ENCODE data around the gene HRCT1.

Gene HRCT1

DNA sequence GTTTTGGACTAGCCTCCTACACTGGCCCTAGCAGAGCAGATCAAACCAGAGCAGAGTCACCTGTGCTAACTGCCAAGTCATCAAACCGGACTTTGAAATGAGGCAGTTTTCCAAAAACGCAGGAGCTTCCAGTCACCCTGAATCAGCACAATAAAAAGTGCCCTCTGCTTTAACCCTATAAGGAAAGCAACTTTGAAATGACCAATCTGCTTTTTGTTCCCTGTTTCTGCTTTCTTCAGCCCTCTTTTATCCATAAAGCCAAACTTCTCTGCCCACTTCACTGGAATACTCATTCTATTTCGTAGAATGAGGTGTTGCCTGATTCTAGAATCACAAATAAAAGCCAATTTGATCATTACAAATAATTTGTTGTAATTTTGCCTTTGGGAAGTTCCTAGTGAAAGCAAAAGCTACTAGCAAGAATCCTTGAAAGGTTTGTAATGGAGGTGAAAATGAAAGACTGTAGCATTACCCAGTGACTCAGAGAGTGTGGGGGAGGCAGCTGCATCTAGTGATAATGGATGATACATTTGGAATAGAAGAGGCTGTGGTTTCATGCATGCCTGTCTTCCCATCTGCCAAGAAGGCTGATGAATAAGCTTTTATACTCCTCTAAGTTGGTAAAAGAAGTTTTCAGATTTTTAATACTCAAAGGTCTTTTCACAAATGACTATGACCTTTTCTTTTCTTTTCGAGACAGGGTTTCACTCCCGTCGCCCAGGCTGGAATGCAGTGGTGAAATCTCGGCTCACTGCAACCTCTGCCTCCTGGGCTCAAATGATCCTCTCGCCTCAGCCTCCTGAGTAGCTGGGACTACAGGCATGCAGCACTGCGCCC lies 18.1 kb downstream of the HRCT1 start:
- peak; percentile 92 for DNase-seq (ENCODE audit: low read depth)

DNA sequence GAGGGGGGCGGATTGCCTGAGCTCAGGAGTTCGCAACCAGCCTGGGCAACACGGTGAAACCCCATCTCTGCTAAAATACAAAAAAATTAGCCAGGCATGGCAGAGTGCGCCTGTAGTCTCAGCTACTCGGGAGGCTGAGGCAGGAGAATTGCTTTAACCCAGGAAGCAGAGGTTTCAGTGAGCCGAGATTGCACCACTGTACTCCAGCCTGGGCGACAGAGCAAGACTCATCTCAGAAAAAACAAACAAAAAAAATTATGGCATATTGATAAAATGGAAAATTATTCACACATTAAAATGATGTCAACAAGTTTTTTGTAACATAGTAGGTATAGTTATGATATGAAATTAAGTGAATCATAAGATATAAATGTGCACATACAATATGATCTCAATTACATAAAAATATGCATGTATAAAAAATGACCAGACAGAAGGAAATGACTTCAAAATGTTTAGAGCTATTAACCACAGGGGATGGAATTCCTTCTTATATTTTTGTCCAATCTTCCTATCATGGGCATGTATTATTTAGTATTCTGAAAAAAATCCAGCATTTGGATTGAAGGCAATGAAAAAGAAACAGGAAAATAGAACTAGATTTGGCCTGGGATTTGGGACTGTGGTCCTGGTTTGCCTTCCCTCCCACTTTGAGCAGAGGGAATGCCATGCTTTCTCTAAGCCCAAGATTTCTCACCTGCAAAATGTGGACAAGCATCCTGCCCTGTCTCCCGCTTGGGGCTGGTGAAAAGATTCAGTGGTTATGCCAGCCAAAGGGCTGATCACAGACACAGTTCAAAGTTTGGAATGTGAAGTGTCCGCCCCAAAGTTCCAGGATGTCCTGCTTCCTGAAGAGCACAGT lies 22.8 kb downstream of the HRCT1 start:
- no peak for DNase-seq (ENCODE audit: low read depth)
- no peak overlapping the region for H3K4me3 ChIP-seq (ENCODE audit: low read depth, low read length)
- TF ChIP-seq, protein P1, sequence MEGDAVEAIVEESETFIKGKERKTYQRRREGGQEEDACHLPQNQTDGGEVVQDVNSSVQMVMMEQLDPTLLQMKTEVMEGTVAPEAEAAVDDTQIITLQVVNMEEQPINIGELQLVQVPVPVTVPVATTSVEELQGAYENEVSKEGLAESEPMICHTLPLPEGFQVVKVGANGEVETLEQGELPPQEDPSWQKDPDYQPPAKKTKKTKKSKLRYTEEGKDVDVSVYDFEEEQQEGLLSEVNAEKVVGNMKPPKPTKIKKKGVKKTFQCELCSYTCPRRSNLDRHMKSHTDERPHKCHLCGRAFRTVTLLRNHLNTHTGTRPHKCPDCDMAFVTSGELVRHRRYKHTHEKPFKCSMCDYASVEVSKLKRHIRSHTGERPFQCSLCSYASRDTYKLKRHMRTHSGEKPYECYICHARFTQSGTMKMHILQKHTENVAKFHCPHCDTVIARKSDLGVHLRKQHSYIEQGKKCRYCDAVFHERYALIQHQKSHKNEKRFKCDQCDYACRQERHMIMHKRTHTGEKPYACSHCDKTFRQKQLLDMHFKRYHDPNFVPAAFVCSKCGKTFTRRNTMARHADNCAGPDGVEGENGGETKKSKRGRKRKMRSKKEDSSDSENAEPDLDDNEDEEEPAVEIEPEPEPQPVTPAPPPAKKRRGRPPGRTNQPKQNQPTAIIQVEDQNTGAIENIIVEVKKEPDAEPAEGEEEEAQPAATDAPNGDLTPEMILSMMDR (conservative IDR thresholded peaks at IDR 0.05; ENCODE audit: low read depth, low read length), result no peak

More for the DNA sequence above, 18.1 kb downstream of the HRCT1 start:
- TF ChIP-seq, protein P1 (conservative IDR thresholded peaks at IDR 0.05; ENCODE audit: low read depth, low read length), result no peak
- no peak overlapping the region for H3K4me3 ChIP-seq (ENCODE audit: low read depth, low read length)

DNA sequence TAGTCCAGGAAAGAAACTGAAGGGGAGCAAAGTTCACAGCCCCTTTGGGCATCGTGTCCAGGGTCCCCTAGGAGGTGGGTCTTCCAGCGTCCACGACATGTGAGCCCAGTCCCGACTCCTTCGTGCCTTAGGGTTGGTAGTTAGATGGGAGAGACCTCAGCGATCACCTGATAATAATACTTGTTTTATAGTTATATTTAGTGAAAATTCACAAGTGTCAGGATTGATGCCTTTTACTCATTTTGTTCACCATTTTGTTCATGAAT lies 23.4 kb downstream of the HRCT1 start:
- TF ChIP-seq, protein P1 (conservative IDR thresholded peaks at IDR 0.05; ENCODE audit: low read depth, low read length), result no peak
- no peak for DNase-seq (ENCODE audit: low read depth)

DNA sequence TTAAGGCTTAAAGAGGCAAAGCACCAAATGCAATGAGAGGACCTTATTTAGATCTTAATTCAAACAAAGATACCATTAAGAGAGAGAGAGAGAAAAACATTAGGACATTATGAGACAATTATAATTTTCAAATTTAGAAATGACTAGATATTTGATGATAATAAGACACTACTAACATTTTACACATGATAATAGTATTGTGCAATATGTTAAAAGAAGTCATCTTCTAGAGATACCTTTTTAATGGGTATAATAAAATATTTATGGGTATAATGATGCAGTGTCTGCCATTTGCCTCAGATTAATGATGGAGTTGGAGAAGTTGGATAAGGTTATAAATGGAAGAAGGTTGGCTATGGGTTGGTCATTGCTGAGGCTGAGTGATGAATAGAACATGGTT lies 24.5 kb downstream of the HRCT1 start:
- DNase-seq (ENCODE audit: low read depth), result no peak
- TF ChIP-seq, protein P1 (conservative IDR thresholded peaks at IDR 0.05; ENCODE audit: low read depth, low read length), result no peak

More for the DNA sequence above, 23.4 kb downstream of the HRCT1 start:
- no peak overlapping the region for H3K4me3 ChIP-seq (ENCODE audit: low read depth, low read length)

DNA sequence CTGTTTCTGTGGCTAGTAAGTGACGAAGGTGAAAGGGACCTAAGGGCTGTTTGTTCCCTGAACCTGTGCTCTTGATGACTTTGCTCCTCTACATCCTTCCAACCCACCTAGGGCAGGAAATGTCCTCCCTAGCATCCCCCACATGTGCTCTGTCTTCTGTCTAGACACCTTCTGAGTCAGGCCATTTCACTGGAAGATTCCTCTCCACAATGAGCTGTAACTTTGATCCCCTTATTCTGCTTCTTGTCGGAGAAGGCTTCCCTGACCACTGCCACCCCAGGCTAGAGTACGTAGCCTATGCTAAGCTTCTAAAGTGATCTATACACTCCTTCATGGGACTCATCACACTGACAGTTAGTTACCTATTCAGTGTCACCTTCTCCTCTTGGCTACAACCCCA lies 25.0 kb downstream of the HRCT1 start:
- TF ChIP-seq, protein P1 (conservative IDR thresholded peaks at IDR 0.05; ENCODE audit: low read depth, low read length), result no peak
- H3K4me3 ChIP-seq (ENCODE audit: low read depth, low read length), result no peak overlapping the region
- DNase-seq (ENCODE audit: low read depth), result no peak

More for the DNA sequence above, 24.5 kb downstream of the HRCT1 start:
- H3K4me3 ChIP-seq (ENCODE audit: low read depth, low read length), result no peak overlapping the region

DNA sequence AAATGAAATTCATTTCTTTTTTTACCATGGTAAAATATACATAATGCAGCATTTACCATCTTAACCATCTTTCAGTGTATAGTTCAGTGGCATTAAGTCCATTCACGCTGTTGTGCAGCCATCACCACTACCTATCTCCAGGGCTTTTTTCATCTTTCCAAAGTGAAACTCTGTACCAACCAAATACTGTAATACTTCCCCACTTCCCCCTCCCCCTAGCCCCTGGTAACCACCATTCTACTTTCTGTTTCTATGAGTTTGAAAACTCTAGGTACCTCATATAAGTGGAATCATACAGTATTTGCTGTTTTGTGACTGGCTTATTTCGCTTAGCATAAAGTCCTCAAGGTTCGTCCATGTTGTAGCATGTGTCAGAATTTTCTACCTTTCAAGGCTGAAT lies 26.7 kb downstream of the HRCT1 start:
- TF ChIP-seq, protein P1 (conservative IDR thresholded peaks at IDR 0.05; ENCODE audit: low read depth, low read length), result no peak
- no peak for DNase-seq (ENCODE audit: low read depth)
- no peak overlapping the region for H3K4me3 ChIP-seq (ENCODE audit: low read depth, low read length)
